PC-3 (cell line): ENCODE results near the gene DSPP.

Experiments used
- CTCF ChIP-seq: fragments of 300-600 bp; sonication (generic); conservative IDR thresholded peaks from 2 replicates; pipeline ENCODE4 v1.5.1; 2017; ENCODE audit warnings: antibody characterized with exemption, low read depth, mild to moderate bottlenecking, low read length
- EZH2 ChIP-seq: fragments of 300-600 bp; sonication (generic); IDR thresholded peaks from one replicate; pipeline ENCODE4 v1.6.1; 2017; ENCODE audit warnings: antibody characterized with exemption, mild to moderate bottlenecking, low read length; ENCODE audit not compliant: unreplicated experiment

GRCh38 chr4:87649980-87650379 is 41.7 kb downstream of the DSPP start, which contains the start of gene DMP1:
- TF ChIP-seq CTCF (no peak), EZH2 (no peak)
